ENCODE results near the gene LSM10.

The LSM10 gene

DNA sequence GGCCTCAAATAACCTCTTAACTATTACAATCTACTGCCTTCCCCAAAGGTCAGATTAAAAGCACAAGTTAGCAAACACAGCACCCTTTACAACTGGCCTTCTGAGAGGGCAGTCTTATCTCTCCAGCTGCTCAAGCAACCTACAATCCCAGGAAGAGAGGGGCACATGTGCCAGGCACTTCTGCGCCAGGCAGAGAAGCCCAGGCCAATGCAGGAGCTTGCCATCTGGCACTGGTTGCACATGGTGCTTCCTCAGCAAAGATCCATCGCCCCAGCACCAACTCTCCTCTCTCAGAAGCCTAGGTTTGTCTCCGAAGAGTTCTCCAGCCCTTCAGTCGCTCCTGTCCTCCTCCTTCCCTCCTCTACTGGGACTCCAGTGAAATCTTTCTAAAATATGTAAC, 14.5 kb downstream of the LSM10 start:
- DNase-seq (ENCODE audit: low spot score), result no peak

DNA sequence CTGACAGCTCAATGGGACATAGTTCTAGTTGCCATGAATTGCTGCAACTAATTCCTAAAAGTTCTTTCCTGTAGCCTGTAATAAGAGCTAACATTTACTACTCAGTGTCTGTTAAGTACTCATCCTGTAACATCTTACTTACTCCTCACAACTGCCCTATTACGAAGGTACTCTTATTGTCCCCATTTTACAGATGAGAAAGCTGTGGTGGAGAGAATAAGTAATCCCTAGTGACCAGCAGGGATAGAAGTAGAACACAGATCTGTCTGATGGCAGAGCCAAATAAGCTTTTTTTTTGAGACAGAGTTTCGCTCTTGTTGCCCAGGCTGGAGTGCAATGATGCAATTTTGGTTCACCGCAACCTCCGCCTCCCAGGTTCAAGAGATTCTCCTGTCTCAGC, 15.0 kb downstream of the LSM10 start:
- DNase-seq (ENCODE audit: low spot score), result no peak

DNA sequence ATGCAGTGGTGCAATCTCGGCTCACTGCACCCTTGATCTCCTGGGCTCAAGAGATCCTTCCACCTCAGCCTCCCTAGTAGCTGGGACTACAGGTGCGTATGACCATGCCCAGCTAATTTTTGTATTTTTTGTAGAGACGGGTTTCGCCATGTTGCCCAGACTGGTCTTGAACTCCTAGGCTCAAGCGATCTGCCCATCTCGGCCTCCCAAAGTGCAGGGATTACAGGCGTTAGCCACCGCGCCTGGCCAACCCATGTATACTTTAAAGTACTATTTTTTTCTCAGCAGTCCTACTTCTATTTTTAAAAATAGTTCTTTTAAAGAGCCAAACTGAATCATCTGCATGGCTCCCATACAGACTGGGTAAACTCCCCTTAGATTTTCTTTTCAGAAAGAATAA, 15.5 kb downstream of the LSM10 start:
- no peak for DNase-seq (ENCODE audit: low spot score)

DNA sequence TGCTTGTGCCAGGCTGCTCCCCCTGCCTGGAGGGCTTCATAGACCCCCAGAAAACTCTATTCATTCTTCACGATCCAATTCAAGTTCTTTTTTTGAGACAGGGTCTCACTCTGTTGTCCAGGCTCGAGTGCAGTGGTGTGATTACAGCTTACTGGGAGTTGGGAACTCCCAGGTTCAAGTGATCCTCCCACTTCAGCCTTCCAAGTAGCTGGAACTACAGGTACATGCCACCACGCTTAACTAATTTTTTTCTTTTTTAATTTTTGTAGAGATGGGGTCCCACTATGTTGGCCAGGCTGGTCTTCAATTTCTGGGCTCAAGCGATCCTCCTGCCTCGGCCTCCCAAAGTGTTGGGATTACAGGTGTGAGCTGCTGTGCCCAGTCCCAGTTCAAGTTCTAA, 16.3 kb downstream of the LSM10 start:
- DNase-seq (ENCODE audit: low spot score), result no peak

DNA sequence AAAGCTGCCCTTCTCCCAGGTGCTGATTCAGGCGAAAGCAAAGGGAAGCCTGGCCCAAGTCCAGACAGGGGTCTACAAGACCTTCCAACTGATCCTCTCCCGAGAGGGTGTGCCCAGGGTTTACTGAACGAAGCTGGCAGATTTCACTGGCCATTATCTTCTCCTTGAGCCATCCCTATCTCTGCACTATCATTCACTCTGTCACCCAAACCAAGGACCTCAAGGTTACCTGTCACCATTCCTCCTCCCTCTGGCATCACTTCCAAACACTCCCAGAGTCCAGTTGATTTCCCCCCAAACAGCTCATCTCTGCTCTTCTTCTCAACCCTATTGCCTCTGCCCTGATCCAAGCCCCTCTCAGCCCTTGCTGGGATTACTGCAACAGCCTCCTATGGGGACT, 16.9 kb downstream of the LSM10 start:
- DNase-seq (ENCODE audit: low spot score), result no peak

DNA sequence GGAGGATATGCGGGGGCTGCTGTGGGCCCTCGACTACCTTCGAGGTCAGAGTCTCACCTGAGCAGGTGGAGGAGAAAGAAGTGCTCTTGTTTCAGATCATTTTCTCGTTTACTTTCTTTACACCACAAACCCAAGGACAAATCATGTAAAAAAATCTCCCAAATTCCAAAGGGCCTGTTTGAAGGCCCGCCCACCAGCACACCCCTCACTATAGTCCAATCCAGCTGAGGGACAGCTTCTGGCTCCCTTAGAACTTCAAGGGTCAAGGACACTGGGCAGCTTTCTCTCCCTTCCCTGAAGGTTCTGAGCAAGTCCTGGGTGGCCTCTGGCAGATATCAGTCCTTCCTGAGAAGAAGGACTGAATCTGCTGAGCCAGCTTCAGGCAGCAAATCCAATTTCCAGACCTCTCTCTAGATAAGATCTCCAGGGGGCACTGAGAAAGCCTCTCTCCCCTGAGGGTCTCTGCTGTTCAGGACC, 17.5 kb downstream of the LSM10 start:
- no peak for DNase-seq (ENCODE audit: low spot score)

DNA sequence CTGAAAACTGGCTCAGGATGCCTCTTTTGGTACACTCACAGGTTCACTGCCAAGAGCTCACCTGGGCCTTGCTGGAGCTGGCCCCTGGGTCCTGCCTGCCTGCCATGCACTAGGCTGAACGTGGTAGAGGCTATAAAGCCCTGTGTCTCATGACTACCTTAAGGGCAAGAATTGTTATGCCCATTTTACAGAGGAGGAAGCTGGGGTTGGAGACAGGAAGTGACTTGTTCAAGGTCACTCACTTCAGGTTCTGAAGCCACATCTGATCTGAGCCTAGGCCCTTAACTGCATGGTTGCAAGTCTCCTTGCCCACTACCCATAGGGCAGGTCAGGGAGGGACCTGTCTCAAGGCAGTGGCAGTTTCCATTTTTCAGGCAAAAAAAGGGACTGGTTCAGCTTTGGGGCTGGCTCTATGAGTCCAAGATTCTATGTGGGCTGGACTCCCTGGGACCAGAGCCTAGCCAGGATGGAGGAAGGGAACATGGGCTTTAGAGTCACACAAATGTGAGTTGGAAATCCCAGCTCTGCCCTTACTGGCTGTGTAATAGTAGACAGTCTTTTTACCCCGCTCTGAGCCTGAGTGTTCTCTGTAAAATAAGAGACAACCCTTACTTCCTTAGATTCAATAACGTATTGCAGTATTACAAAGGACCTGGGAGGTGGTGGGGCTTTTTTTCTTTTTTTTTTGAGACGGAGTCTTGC, 19.8 kb downstream of the LSM10 start:
- DNase-seq (ENCODE audit: low spot score), result no peak

DNA sequence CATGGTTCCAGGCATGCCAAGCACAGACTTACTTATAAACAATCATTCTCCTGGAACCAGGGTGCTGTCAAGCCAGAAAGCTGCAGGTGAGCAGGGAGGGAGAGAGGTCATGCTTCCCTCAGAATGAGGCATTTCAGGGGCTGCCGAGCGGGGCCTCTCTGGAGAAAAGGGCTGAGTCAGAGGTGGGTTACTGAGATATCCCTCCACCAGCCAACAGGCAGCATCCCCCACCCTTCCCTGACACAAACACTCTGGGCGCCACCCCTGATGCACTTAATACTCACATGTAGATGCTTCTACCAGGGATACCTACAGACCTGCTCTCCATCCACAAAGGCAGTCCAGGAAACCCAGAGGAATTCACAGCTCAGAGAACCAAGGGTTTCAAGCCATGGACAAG, 25.1 kb downstream of the LSM10 start:
- DNase-seq (ENCODE audit: low spot score), result no peak

DNA sequence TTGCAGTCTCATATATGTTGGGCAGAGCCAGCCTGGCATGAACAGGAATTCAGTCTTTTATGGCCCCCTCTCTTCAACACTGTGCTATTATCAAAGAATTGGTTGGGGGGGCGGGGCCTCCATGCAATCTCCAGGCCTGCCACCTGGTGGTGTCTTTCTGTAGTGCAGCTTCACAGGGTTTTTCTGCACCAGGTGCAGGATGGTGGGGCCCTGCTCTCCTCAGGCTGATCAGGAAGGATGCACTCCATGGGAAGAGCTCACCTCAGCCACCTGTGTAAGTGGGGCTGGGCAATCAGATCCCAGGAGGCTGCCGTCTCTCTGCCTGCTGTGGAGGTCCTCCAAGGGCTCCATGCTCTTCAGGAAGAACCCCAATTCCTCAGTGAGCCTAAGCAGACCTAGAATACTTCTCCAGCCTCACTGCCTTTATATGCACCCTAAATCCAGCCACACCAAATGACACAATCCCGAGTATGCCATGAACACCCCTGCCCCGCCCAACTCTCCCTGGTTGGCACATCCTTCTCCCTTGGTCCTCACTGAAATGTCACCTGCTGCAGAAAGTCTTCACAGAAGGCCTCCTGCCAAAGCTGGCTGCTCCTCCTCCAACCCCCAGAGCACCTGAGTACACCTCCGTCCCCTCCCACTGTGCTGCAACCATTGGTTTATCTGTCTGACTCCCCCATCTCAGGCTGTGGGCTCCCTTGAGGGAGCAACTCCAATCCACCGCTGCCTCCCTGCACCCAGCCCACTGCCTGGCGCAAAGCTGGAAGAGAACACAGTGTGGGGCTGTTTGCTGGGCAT, 28.4 kb downstream of the LSM10 start:
- peak; percentile 84 for DNase-seq (ENCODE audit: low spot score)

DNA sequence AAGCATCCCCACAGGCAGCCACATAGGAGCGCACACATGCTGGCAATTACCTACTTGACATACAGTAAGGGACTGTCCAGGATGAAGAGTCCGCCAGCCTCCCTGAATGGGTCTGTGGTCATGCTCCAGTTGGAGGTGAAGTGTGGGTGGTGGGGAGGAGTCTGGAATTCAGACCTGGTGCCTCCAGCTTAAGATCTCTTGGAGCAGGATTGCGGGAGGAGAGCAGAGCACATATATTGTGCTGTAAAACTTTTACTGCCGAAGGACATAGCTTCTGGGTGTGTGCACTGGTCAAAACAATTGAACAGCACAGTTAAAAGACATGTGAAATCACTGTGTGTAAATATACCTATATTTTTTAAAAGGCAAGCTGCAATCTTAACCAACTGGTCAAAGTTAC, 29.9 kb downstream of the LSM10 start:
- DNase-seq (ENCODE audit: low spot score), result no peak

DNA sequence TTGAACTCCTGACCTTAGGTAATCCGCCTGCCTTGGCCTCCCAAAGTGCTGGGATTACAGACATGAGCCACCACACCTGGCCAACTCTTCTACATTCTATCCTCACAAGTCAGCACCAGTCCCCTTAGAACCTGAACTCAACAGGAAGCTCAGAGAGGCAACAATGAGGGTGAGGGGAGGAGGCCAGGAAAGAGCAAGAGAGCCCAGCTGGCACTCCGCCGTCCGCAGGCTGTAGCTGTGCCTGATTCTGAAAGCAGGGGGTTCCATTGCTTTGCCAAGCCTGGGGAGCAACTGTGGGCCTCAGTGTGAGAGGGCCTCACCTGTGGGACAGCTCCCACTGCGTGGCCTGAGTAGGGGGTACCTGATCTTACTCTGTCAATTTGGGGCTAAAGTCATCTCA, 30.6 kb downstream of the LSM10 start:
- DNase-seq (ENCODE audit: low spot score), result no peak

DNA sequence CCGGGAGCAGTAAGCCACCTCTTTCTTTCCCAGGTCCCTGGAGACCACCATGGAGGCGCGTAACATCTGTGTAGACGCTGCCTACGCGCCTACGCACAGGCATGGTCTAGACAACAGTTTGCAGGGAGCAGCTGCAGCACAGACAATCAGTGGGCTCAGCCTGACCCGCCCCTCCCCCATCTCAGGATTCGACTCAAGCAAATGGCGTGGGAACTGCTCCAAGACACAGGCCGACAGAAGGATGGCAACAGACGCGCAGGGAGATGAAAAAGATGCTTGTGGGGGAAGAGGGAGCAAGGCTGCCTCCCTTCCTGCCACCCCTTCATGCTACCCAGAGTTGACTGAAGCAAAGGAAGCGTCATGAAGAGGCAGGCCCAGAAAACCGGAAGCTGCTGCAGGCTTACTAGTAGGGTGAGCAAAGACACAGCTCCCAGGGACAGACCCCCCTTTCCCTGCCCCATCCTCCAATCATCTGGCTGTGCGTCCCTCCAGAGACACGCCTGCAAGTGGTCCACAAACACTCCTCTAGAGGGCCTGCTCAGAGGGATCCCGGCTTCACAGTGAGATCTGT, 31.5 kb downstream of the LSM10 start:
- no peak for DNase-seq (ENCODE audit: low spot score)

DNA sequence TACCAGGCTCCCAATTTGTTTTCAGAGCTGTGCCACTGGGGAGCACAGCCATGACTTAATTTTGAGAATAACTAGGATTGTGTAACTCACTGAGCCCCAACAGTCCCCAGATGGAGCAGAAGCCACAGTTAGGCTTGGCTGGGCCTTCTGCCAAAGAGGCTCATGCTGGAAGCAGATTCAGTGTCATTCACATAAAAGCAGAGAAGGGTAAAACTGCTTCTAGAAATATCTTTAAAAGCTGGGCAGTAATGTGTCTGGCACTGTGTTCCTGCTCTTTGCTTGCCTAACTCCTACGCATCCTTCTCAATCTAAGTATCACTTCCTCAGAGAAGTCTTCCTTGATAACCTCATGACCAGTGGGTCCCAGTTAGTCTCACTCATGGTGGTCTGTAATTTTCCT, 32.3 kb downstream of the LSM10 start:
- DNase-seq (ENCODE audit: low spot score), result peak; percentile 73

DNA sequence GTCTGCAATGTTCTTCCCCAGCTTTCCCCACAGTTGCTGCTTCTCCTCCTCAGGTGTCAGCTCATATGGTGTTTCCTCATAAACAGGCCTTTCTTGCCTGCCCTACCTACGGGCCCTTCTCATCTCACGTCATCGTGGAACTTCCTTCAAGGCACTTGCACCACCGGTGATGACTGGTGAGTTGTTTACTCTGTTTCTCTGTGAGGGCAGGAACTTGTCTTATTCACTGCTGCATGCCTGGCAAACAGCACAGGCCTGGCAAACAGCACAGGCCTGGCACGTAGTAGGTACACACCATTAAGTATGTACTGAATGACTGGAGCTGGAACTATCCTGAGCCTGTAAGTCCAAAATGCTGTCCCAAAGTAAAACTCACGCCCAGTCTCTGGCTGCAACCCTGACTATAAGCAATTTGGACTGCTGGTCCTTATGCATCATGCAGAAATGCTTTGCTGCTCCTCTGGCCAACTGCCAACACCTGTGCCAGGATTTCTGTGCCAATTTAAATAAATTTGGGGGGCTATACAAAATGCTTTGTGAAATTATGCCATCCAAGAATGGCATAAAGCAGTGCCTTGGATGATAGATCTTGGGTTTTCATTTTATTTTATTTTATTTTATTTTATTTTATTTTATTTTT, 37.7 kb downstream of the LSM10 start:
- DNase-seq (ENCODE audit: low spot score), result no peak

DNA sequence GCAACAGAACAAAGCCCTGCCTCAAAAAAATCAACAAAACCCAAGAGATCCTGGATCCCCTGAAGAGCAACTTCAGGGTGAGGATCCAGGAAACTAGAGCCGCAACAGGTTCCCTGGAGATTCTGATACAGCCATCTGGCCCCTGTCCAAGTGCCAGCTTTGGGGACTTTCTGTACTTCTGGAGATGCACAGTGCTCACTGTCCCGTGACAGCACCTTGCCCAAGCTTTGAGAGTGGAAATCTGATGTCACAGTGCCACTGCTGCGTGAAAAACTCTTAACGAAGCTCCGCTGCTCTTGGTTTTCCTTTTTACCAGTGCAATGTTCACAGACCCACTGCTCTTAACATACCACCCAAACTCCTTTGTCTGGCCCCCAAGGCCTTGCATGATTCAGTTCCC, 38.3 kb downstream of the LSM10 start:
- DNase-seq (ENCODE audit: low spot score), result no peak

DNA sequence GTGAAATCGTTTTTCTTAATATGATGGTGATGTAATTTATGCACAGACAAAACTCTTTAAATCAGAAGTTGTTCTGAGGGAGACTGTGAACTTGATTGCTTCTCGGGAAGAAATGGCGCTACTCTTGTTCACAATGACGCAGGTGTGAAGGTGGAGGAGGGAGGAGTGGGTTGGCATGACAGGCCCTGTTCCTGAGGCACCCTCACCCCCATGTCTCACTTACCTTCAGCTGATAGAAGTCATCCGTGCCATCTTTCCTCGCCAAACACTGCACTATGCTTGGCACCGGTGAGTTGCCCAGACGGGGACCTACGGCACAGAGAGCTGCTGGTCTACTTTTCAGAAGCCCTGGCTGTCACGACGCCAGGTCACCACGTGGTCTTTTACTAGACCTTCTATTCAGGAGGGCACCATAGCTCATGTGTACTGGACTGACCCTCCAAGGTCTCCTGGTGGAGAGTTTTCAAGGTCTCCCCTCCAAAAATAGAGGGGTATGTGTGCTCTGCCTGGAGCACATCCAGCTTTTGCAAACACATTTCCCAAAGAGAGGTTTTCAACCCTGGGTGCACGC, 39.1 kb downstream of the LSM10 start:
- DNase-seq (ENCODE audit: low spot score), result no peak

DNA sequence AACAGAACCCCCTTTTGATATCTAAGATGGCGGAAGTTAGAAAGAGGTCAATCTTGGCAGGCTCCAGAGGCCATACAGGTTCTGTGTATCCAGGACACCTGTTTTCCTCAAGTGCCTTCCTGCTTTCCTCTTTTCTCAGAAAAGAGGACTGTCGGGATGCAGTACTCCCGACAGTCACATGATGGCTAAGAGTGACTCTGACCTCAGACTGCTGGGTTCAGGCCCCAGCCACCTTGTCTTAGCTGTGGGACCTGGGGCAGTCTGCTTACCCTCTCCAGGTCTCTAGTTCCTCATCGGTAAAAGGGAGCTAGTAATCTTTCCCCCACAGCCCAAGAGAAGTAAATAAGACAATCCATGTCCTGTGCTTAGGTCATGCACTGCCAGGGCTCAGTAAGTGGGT, 41.9 kb downstream of the LSM10 start:
- no peak for DNase-seq (ENCODE audit: low spot score)

DNA sequence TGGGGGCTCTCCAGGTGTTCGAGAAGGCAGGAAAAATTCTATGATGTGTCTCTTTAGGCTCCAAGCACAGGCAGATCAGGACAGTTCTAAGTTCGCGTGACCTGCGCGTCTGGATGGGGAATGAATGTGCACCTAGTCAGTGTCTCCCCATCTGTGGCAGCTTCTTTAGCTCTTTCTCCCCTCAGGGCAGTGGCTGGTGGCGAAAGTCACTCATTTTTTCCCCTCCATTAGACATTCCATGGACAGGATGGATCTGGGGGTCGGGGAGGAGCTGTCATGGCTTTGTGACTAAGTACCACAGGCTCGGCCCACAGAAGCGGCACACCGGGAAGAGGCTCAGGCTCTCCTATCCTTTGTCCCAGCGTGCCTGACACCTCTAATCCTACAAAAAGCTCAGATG, 43.2 kb downstream of the LSM10 start:
- no peak for DNase-seq (ENCODE audit: low spot score)

DNA sequence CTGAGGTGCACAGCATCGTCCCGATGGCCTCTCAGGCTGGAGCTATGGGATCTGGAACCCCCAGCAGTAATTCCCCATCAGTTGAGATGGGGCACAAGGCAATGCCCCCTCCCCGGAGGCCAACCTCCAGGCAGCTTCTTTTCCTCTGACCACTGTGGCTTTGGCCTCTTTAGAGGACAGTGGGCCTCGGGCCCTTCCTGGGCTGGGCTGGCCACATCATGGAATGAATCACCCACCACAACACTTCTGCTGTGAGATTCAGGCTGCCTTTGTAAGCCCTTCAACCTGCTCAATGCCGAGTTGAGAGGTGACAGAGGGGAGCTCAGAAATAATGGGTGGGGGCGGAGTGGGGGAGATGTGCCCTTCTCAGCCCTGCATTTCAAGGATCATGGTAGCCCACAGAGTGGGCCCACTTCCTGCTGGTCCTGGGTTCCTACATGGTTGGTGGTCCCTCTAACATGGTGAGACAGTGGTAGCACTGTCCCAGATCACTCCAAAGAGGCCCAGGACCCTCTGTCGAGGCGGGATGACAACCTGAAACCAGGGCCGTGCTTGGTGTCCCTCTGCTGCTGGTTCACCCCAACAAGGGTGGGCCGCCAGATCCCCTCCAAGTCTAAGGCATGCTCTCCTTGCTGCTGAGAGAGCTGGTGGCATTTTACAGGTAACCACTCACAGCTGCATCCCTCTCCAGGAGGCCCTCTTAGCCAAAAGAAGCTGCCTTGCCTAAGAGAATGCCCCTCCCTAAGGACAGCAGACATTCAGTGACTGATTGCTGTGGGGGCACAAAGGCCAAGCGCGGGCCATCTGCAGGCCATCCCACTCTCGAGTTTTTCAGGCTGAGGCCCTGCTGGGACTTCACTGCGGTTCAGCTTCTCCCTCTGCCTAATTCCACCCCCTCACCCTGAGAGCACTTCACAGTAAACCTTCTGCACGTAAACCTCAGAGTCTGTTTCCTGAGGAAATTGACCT, 44.5 kb downstream of the LSM10 start:
- DNase-seq (ENCODE audit: low spot score), result peak; percentile 78

DNA sequence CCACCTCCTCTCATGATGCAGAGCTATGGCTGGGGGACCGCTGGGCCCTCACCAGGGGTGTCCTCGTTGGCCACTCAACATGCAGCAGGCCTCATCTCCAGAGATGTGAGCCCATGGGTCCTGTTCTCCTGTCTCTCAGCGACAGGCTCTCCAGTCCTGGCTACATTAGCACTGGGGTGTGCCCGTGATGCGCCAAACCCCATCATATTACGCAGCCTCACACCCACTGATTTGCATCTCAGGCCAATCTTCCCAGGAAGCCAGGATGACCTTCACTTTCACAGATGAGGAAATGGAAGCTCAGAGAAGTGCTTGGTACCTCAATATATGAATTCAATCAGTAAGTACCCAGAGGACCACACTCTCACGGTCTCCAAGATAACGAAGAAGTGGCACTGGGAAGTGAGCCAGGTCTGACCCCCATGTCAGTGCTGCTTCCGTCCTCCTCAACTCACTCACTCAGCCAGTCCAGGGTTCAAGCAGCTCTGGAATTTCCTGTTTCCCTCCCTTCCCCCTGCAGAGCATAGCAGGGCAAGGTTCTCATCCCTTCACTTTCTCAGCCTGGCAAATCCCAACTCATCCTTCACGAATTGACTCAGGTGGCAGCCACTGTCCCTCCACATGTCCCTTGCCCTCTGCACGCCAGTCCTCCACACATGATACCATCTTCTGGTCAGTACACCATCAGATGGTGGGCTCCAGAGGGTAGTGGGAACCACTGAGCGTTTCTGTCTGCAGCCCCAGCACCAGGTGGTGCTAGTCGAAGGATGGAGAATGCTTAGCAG, 45.4 kb downstream of the LSM10 start:
- peak; percentile 48 for DNase-seq (ENCODE audit: low spot score)
